ENCODE data around the gene NGEF. TPM values are rescaled to one million over a fixed set of nuclear protein-coding genes. Genes with fewer than 3 reads are reported as not detected.
"Not testable (repeated sequence)": the region's sequence is repeated elsewhere in the genome, so short reads cannot be mapped to it uniquely, and the experiment has no call there.

NGEF gene
- total and polyA plus RNA-seq, 9 of the 15 experiments (the other 6 are each of a cell fraction or from before 2014, with no cell fraction given), result 0.07 to 0.17 (median 0.09) TPM; not detected in 6

GRCh38 chr2:233019610-233020009 lies 6.6 kb upstream of the NGEF start:
- ATAC-seq; in situ Hi-C loops (cut with MboI): not testable (repeated sequence)

GRCh38 chr2:233017947-233018346 lies 4.9 kb upstream of the NGEF start:
- no TSS peak for BruUV-seq (replicated peaks)
- H3K4me1 ChIP-seq (replicated peaks in 1 of 2; ENCODE audit: control insufficient read depth in 2 of 2, insufficient read depth in 2 of 2, low read length in 2 of 2), result peaks cover 0 to 8% of the 10 kb centered on the region in 2 experiments; a peak in 3 of 5 replicates
- H3K36me3 ChIP-seq (ENCODE audit: control insufficient read depth, insufficient read depth, low read length), result no peaks in the 10 kb centered on the region
- H3K9ac ChIP-seq (ENCODE audit: insufficient read depth in 1 of 2, low read depth in 2 of 2, low read length in 2 of 2), result no peak overlapping the region
- H3K9me3 ChIP-seq (replicated peaks; ENCODE audit: control insufficient read depth, insufficient read depth, low read depth, low read length), result no peaks in the 10 kb centered on the region
- H3K4me2 ChIP-seq (ENCODE audit: insufficient read depth, low read length), result no peak overlapping the region
- H3K4me3 ChIP-seq, result no peak overlapping the region
- in situ Hi-C loops (cut with MboI), result no loop called here
- FAIRE-seq (no peak), DNase-seq (ENCODE audit: extremely low read depth in 1 of 4, low spot score in 3 of 4) (no peak), ATAC-seq (no peak)
- H3K9me1 ChIP-seq (ENCODE audit: control insufficient read depth, insufficient read depth, low read length), result no peaks in the 10 kb centered on the region
- H3K27me3 ChIP-seq (ENCODE audit: control insufficient read depth in 2 of 2, insufficient read depth in 2 of 2, low read length in 2 of 2), result no peaks in the 10 kb centered on the region
- H2AFZ ChIP-seq (ENCODE audit: low read depth, low read length), result no peak overlapping the region
- intact Hi-C loops (cut with micrococcal nuclease), result no loop called here
- H3K79me2 ChIP-seq (ENCODE audit: control insufficient read depth, insufficient read depth, low read length), result no peaks in the 10 kb centered on the region
- H3K27ac ChIP-seq (ENCODE audit: extremely low read depth, low read depth, low read length), result no peak overlapping the region
- CTCF ChIA-PET (ENCODE audit: low intra/inter-chr PET ratio), result no interaction called here
- POLR2A ChIA-PET, result no interaction called here
- 71% methylated on average over 1 of the region's 1 CpG for WGBS (ENCODE audit: insufficient coverage, low coverage, missing lambda C conversion rate)
- H4K20me1 ChIP-seq (replicated peaks; ENCODE audit: control insufficient read depth, insufficient read depth, low read length), result no peaks in the 10 kb centered on the region
- TF ChIP-seq ATF1 (CRISPR knock-in tag; IDR thresholded peaks at IDR 0.05) (no peak), ATF1 (tag; IDR thresholded peaks at IDR 0.05) (no peak), GMEB1 (CRISPR knock-in tag; IDR thresholded peaks at IDR 0.05) (no peak), DMBX1 (CRISPR knock-in tag; IDR thresholded peaks at IDR 0.05; ENCODE audit: borderline replicate concordance) (no peak), ZBTB34 (CRISPR knock-in tag; IDR thresholded peaks at IDR 0.05) (no peak), ZNF707 (CRISPR knock-in tag; conservative IDR thresholded peaks at IDR 0.05) (no peak), YY1 (IDR thresholded peaks at IDR 0.05; ENCODE audit: borderline replicate concordance in 1 of 3, control insufficient read depth in 1 of 3, extremely low read depth in 1 of 3, insufficient read depth in 3 of 3, insufficient read length in 1 of 3, insufficient replicate concordance in 2 of 3, low read depth in 1 of 3, low read length in 2 of 3) (no peak), ZBTB43 (CRISPR knock-in tag; IDR thresholded peaks at IDR 0.05) (no peak), HSF4 (CRISPR knock-in tag; IDR thresholded peaks at IDR 0.05; ENCODE audit: borderline replicate concordance) (no peak)

More at GRCh38 chr2:233019610-233020009, 6.6 kb upstream of the NGEF start:
- H3K36me3 ChIP-seq (ENCODE audit: control insufficient read depth, insufficient read depth, low read length); H3K9me1 ChIP-seq (ENCODE audit: control insufficient read depth, insufficient read depth, low read length); FAIRE-seq; DNase-seq (ENCODE audit: extremely low read depth in 1 of 4, low spot score in 3 of 4); H3K4me3 ChIP-seq; H2AFZ ChIP-seq (ENCODE audit: low read depth, low read length); H3K79me2 ChIP-seq (ENCODE audit: control insufficient read depth, insufficient read depth, low read length); POLR2A ChIA-PET; H4K20me1 ChIP-seq (replicated peaks; ENCODE audit: control insufficient read depth, insufficient read depth, low read length); H3K9ac ChIP-seq (ENCODE audit: insufficient read depth in 1 of 2, low read depth in 2 of 2, low read length in 2 of 2); BruUV-seq (replicated peaks); H3K9me3 ChIP-seq (replicated peaks; ENCODE audit: control insufficient read depth, insufficient read depth, low read depth, low read length); H3K27ac ChIP-seq (ENCODE audit: extremely low read depth, low read depth, low read length); H3K4me2 ChIP-seq (ENCODE audit: insufficient read depth, low read length); CTCF ChIA-PET (ENCODE audit: low intra/inter-chr PET ratio); H3K27me3 ChIP-seq (ENCODE audit: control insufficient read depth in 2 of 2, insufficient read depth in 2 of 2, low read length in 2 of 2): not testable (repeated sequence)
- peaks cover 0 to 10% of the 10 kb centered on the region in 2 experiments; a peak in 3 of 5 replicates for H3K4me1 ChIP-seq (replicated peaks in 1 of 2; ENCODE audit: control insufficient read depth in 2 of 2, insufficient read depth in 2 of 2, low read length in 2 of 2)
- TF ChIP-seq ZNF146 (CRISPR knock-in tag; IDR thresholded peaks at IDR 0.05; ENCODE audit: unreplicated experiment) (peak; percentile 26), BCOR (IDR thresholded peaks at IDR 0.05) (peak; percentile 50; the same call in 1 of the 2 replicates)
- intact Hi-C loops (cut with micrococcal nuclease), result loop anchor here (10.0 kb wide), 2 partner anchors 165 to 415 kb away; no protein-coding TSS in a partner anchor
- WGBS (ENCODE audit: insufficient coverage, low coverage, missing lambda C conversion rate), result 58% methylated on average over 4 of the region's 4 CpGs

Data from K562 (cell line).